ENCODE results near the gene USP13. TPM values are rescaled to one million over a fixed set of nuclear protein-coding genes. Genes with fewer than 3 reads are reported as not detected.
"Not testable (repeated sequence)": the region's sequence is repeated elsewhere in the genome, so short reads cannot be mapped to it uniquely, and the experiment has no call there.

The USP13 gene
- total RNA-seq, 4 donors from 2014 or later: 9.6 to 37.5 (median 17.2) TPM

- ATAC-seq (ENCODE audit: low FRiP score) (no peak), DNase-seq (ENCODE audit: low spot score) (no peak)
- TF ChIP-seq, protein P1, sequence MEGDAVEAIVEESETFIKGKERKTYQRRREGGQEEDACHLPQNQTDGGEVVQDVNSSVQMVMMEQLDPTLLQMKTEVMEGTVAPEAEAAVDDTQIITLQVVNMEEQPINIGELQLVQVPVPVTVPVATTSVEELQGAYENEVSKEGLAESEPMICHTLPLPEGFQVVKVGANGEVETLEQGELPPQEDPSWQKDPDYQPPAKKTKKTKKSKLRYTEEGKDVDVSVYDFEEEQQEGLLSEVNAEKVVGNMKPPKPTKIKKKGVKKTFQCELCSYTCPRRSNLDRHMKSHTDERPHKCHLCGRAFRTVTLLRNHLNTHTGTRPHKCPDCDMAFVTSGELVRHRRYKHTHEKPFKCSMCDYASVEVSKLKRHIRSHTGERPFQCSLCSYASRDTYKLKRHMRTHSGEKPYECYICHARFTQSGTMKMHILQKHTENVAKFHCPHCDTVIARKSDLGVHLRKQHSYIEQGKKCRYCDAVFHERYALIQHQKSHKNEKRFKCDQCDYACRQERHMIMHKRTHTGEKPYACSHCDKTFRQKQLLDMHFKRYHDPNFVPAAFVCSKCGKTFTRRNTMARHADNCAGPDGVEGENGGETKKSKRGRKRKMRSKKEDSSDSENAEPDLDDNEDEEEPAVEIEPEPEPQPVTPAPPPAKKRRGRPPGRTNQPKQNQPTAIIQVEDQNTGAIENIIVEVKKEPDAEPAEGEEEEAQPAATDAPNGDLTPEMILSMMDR (IDR thresholded peaks at IDR 0.05): no peak
These were observed 122.7 kb downstream of the USP13 start for GRCh38 chr3:179775416-179776122.

DNA sequence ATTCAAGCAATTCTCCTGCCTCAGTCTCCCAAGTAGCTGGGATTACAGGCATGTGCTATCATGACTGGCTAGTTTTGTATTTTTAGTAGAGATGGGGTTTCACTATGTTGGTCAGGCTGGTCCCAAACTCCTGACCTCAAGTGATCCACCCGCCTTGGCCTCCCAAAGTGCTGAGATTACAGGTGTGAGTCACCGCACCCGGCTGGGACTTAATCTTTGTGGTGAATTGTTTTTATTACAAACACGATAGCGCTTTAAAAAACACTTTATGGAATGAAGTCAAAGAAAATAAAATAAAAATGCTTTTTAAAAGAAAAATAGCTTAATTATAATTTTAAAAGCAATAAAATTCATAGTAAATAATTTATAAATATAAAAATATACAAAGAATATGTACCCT lies 130.0 kb downstream of the USP13 start:
- ATAC-seq (ENCODE audit: low FRiP score); DNase-seq (ENCODE audit: low spot score): not testable (repeated sequence)

- DNase-seq (ENCODE audit: low spot score) (no peak), ATAC-seq (ENCODE audit: low FRiP score) (no peak)
- TF ChIP-seq, protein P1 (IDR thresholded peaks at IDR 0.05): no peak
These were observed 136.2 kb downstream of the USP13 start for GRCh38 chr3:179788996-179789395.

DNA sequence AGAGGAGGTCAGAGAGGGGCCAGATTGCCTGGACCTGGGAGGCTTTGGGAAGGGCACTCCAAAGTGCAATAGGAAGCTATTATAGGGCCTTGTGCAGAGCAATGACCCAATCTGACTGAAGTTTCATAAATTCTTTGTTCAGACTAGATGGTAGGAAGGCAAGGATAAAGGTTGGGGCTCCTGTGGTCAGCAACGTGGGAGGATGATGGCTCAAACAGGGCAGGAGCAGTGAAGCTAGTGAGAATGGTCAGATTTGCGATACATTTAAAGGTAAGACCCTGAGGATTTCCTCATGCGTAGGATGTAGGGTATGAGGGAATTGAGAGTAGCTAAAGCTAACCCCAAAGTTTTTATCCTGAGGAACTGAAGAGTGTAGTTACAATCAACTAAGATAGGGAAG lies 139.0 kb downstream of the USP13 start:
- TF ChIP-seq, protein P1 (IDR thresholded peaks at IDR 0.05): no peak
- no peak for DNase-seq (ENCODE audit: low spot score)
- ATAC-seq (ENCODE audit: low FRiP score): no peak

DNA sequence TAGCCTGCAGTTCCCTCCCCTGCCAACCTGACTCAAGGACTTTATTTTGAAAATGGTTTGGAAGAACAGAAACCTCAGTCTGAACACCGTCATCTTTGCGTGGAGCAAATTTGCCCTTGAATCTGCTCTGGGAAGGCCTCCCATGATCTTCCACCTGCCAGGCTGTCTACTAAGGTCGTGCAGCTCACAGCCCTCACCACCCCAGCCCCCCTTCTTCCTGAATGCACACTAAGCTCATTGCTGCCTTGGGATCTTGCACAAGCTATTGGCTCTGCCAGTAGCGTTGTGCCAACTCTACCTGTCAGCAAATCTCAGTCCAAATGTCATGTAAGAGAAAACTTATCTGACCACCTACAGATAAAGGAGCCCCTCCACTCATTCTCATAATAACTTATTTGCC lies 141.5 kb downstream of the USP13 start:
- ATAC-seq (ENCODE audit: low FRiP score) (no peak), DNase-seq (ENCODE audit: low spot score) (no peak)
- TF ChIP-seq, protein P1 (IDR thresholded peaks at IDR 0.05): no peak

DNA sequence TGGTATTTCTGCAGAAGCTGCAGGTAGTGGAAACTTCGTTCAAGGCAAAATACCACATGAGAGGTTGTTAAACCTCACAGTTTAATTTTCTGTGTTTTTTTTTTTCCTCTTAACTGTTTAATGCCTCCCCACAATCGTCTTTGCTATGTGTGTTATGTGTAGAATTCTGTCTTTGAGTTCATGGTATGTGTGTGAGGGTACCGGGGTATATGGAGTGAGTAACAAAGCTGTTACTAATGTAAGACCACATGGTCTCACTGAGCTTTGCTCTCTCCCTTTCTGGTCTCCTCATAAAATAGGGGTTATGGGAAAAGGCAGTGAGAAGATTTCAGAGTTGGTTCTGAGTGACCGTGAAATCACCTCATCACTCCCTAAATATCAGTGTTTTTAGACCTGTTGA lies 143.6 kb downstream of the USP13 start:
- TF ChIP-seq, protein P1 (IDR thresholded peaks at IDR 0.05): no peak
- ATAC-seq (ENCODE audit: low FRiP score): no peak
- no peak for DNase-seq (ENCODE audit: low spot score)

DNA sequence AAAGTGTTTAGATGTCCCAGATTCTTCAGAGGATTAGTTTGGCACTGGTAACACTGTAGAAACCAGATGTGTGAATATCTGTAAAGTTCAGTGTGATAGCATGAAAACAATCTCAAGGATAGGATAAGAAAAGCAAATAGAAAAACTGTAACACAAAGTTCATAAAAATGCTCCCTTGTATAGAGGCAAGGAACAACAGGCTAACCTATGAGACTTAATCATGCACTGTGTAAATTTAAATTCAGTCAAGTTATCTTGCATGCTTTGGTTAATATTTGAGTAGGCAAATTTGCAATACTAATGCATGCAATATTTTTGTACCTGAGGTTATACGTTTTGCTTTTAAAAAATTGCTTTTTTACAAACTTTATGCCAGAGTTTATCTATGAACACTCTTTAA lies 144.4 kb downstream of the USP13 start:
- TF ChIP-seq, protein P1 (IDR thresholded peaks at IDR 0.05): no peak
- DNase-seq (ENCODE audit: low spot score) (no peak), ATAC-seq (ENCODE audit: low FRiP score) (no peak)
